ENCODE results near the gene TOX3.

Gene TOX3

GRCh38 chr16:52436339-52437276, 110.3 kb downstream of the TOX3 start:
- no peak for DNase-seq (ENCODE audit: extremely low spot score)
- CTCF ChIA-PET, result interaction anchor here (2.7 kb wide), 1 partner anchor 13 kb away, joined by 13 read pairs; no protein-coding TSS in a partner anchor
- POLR2A ChIA-PET, result no interaction called here
- TF ChIP-seq CTCF (IDR thresholded peaks at IDR 0.05; ENCODE audit: control extremely low read depth, extremely low read depth, low read depth, missing control alignments), result no peak

DNA sequence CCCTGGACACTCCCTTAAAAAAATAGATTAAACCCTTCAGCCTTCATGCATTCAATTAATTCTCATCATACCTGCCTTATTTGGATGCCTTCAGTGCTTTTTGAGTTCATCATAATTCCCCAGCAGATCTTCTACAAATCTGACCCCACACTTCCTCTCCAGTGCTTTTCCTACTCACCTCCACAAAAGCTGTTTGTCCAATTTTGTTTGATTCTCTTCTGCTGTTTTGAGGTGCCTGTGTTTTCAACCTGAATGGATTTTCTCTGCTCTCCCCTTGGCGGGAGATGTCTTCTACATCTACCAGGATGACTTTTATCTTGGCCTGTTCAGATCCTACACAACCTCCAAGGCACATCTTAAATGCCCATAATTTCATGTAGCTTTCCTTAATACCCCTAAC, 112.7 kb downstream of the TOX3 start:
- ChIA-PET CTCF (interaction anchor here (2.7 kb wide), 1 partner anchor 10 kb away, joined by 13 read pairs; no protein-coding TSS in a partner anchor), POLR2A (no interaction called here)
- no peak for TF ChIP-seq CTCF (IDR thresholded peaks at IDR 0.05; ENCODE audit: control extremely low read depth, extremely low read depth, low read depth, missing control alignments)
- no peak for DNase-seq (ENCODE audit: extremely low spot score)

DNA sequence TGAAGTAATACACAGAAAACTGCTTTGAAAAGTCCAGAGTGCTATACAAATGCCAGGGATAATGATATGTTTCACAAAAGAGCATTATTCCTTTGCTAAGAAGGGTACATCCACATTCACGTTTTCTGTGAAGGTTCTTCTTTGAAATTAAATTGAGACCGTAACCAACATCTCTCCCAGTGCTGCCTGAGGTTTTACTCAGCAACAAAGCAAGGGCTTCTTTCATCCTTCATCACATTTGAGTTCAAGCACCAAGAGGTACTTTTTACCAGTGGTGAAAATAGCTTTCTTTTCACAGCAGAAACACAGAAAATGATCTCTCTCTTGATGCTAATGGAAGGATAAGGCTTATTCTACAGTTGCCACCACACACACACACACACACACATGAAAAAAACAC, 113.3 kb downstream of the TOX3 start:
- no peak for TF ChIP-seq CTCF (IDR thresholded peaks at IDR 0.05; ENCODE audit: control extremely low read depth, extremely low read depth, low read depth, missing control alignments)
- no peak for DNase-seq (ENCODE audit: extremely low spot score)
- POLR2A ChIA-PET, result no interaction called here
- CTCF ChIA-PET, result interaction anchor here (2.7 kb wide), 1 partner anchor 10 kb away, joined by 13 read pairs; no protein-coding TSS in a partner anchor

DNA sequence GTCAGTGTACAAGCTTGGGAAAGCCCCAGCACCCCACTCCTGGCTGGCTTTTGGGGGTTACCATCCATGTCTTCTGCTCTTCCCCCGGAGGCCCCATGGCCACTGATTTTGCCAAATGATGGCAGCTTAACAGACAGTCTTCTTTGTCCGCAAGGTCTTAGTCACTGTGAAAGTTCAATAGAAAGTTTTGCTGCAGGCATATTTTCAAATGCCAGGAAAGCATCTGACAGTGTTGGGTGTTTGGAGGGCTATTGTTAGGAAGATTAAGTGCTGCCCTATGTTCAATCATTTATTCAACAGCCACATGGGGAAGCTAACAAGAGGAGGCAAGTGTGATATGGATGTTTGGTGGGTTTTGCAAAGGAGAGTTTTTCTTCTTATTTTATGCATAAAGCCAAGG, 122.4 kb downstream of the TOX3 start:
- ChIA-PET CTCF (interaction anchor here (2.7 kb wide), 1 partner anchor 10 kb away, joined by 13 read pairs; no protein-coding TSS in a partner anchor), POLR2A (no interaction called here)
- no peak for TF ChIP-seq CTCF (IDR thresholded peaks at IDR 0.05; ENCODE audit: control extremely low read depth, extremely low read depth, low read depth, missing control alignments)
- DNase-seq (ENCODE audit: extremely low spot score), result no peak

DNA sequence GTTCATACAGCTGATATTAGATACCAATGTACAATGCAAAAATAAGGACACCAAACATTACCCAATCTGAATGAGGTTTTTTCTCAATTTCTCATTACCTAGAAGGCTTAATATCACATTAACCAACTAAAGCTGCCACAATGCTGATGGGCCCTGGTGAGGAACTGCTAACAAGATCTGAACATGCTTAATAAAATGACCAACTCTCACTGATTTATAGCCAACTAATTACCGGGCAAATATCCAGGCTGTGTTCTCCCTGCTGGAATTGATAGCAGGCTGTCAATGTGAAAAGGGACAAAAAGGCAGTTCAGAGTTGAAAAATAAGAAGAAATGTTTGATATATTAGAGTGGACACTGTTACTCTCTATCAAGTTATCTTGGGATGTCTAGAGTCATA, 124.6 kb downstream of the TOX3 start:
- no peak for DNase-seq (ENCODE audit: extremely low spot score)
- ChIA-PET POLR2A (no interaction called here), CTCF (no interaction called here)
- TF ChIP-seq CTCF (IDR thresholded peaks at IDR 0.05; ENCODE audit: control extremely low read depth, extremely low read depth, low read depth, missing control alignments), result no peak

- ChIA-PET CTCF (no interaction called here), POLR2A (no interaction called here)
- TF ChIP-seq CTCF (IDR thresholded peaks at IDR 0.05; ENCODE audit: control extremely low read depth, extremely low read depth, low read depth, missing control alignments), result no peak
- no peak for DNase-seq (ENCODE audit: extremely low spot score)
These were observed 128.7 kb downstream of the TOX3 start for GRCh38 chr16:52418201-52418600.

Data from GM10248 (cell line).